Panc1 (cell line): ENCODE measurements around the gene TMEM95.

Experiments used
- POLR2AphosphoS5 ChIP-seq: IDR thresholded peaks from 2 replicates; pipeline ENCODE4 v1.6.1; 2012; ENCODE audit warnings: mild to moderate bottlenecking, low read depth, low read length, moderate library complexity
- REST ChIP-seq, 2 experiments: IDR thresholded peaks; 2 replicates each; pipeline ENCODE4 v1.6.1; 2011 to 2012; ENCODE audit warnings: low read depth in 2 of 2, control low read depth in 1 of 2, low read length in 1 of 2, mild to moderate bottlenecking in 1 of 2, moderate library complexity in 1 of 2; ENCODE audit not compliant: insufficient read depth in 1 of 2
- SIN3A ChIP-seq: IDR thresholded peaks from 2 replicates; pipeline ENCODE4 v1.6.1; 2012; ENCODE audit warnings: low read depth, mild to moderate bottlenecking, low read length, moderate library complexity, borderline replicate concordance; ENCODE audit not compliant: insufficient read depth
- TF ChIP-seq, protein P1 (sequence below): fragments of 450-650 bp; IDR thresholded peaks from 2 replicates; pipeline ENCODE4 v1.5.1; 2017; ENCODE audit warnings: mild to moderate bottlenecking

GRCh38 chr17:7396147-7396546, 41.2 kb downstream of the TMEM95 start:
- TF ChIP-seq, protein P1, sequence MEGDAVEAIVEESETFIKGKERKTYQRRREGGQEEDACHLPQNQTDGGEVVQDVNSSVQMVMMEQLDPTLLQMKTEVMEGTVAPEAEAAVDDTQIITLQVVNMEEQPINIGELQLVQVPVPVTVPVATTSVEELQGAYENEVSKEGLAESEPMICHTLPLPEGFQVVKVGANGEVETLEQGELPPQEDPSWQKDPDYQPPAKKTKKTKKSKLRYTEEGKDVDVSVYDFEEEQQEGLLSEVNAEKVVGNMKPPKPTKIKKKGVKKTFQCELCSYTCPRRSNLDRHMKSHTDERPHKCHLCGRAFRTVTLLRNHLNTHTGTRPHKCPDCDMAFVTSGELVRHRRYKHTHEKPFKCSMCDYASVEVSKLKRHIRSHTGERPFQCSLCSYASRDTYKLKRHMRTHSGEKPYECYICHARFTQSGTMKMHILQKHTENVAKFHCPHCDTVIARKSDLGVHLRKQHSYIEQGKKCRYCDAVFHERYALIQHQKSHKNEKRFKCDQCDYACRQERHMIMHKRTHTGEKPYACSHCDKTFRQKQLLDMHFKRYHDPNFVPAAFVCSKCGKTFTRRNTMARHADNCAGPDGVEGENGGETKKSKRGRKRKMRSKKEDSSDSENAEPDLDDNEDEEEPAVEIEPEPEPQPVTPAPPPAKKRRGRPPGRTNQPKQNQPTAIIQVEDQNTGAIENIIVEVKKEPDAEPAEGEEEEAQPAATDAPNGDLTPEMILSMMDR: no peak
- TF ChIP-seq REST (IDR thresholded peaks at IDR 0.05; ENCODE audit: insufficient read depth in 1 of 2, low read depth in 2 of 2, low read length in 1 of 2) (no peak), POLR2AphosphoS5 (no peak), SIN3A (no peak)
